Astrocyte of the spinal cord (primary cell): ENCODE measurements around the gene ADGRV1.
"Not testable (repeated sequence)": the region's sequence is repeated elsewhere in the genome, so short reads cannot be mapped to it uniquely, and the experiment has no call there.

Source experiments
- DNase-seq: peaks from one replicate; pipeline ENCODE4 v3.0.0; 2011; ENCODE audit warnings: low read depth, low spot score
- H3K4me3 ChIP-seq: 2 replicates; pipeline ENCODE4 v1.5.1; 2011; ENCODE audit warnings: low read depth, mild to moderate bottlenecking, low read length, moderate library complexity
- in situ Hi-C: cut with HindIII; loops from 2 replicates; pipeline ENCODE4 v1.10.0; 2017; ENCODE audit warnings: low sequenced_read_pairs
- TF ChIP-seq, protein P1 (sequence below): IDR thresholded peaks from 2 replicates; pipeline ENCODE4 v1.5.1; 2012; ENCODE audit warnings: low read depth, mild to moderate bottlenecking, low read length, inconsistent platforms

ADGRV1 gene

GRCh38 chr5:90844931-90845330 is 286.3 kb downstream of the ADGRV1 start:
- in situ Hi-C loops, result no loop called here
- DNase-seq, result no peak
- no peak overlapping the region for H3K4me3 ChIP-seq
- TF ChIP-seq, protein P1, sequence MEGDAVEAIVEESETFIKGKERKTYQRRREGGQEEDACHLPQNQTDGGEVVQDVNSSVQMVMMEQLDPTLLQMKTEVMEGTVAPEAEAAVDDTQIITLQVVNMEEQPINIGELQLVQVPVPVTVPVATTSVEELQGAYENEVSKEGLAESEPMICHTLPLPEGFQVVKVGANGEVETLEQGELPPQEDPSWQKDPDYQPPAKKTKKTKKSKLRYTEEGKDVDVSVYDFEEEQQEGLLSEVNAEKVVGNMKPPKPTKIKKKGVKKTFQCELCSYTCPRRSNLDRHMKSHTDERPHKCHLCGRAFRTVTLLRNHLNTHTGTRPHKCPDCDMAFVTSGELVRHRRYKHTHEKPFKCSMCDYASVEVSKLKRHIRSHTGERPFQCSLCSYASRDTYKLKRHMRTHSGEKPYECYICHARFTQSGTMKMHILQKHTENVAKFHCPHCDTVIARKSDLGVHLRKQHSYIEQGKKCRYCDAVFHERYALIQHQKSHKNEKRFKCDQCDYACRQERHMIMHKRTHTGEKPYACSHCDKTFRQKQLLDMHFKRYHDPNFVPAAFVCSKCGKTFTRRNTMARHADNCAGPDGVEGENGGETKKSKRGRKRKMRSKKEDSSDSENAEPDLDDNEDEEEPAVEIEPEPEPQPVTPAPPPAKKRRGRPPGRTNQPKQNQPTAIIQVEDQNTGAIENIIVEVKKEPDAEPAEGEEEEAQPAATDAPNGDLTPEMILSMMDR, result no peak

DNA sequence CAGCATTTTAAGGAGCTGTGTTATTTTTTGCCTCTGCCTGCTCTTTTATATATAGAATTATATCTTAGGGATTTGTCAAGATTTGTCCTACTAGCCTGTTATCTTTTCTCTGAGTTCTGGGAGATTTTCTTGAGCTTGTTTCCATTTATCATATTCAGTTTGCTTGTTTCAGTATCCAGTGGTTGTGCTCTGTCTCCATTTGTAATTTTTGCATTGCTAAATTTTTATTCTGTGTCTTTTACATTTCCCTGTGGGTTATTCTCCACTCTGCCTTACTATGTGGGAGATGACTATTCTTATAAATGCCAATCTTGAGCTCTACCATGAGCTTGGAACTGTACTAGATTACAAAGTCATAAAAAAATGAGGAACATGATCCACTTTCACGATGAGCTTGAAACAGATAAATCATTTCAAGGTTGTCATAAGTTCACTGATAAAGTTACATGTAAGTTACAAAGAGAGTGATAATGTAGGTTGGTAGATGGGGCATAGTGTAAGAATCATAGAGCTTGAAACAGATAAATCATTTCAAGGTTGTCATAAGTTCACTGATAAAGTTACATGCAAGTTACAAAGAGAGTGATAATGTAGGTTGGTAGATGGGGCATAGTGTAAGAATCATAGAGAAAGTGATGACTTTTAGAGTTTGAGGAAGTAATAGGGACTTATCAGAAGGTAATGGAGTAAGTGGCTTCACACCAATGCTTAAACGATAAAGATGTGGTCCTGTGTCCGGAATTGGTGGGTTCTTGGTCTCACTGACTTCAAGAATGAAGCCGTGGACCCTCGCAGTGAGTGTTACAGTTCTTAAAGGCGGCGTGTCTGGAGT is 287.3 kb downstream of the ADGRV1 start:
- DNase-seq, result no peak
- in situ Hi-C loops, result no loop called here
- TF ChIP-seq, protein P1, result no peak
- no peak overlapping the region for H3K4me3 ChIP-seq

- DNase-seq, in situ Hi-C loops, H3K4me3 ChIP-seq: not testable (repeated sequence)
These were observed 289.0 kb downstream of the ADGRV1 start for GRCh38 chr5:90847606-90848005.

- TF ChIP-seq, protein P1, result no peak
- in situ Hi-C loops, result no loop called here
- no peak for DNase-seq
- no peak overlapping the region for H3K4me3 ChIP-seq
These were observed 291.3 kb downstream of the ADGRV1 start for GRCh38 chr5:90849939-90850338.

DNA sequence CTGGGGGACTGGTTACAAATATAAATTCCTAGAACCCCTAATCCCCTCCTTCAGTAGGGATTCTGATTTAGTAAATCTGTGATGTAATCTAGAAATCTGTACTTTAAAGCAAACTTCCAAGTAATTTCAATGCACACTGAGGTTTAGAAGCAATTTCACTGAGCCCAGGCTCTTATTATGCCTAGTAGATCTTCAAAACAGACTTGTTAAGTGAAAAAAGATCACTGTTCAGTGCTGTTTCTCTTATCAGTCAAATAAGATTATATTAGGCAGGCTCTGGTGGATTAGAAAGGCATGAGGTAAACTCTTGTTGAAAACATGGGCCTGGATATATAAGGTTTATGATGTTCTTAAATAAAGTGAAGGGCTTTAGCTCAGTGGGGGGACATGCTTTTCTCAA is 293.9 kb downstream of the ADGRV1 start:
- TF ChIP-seq, protein P1, result no peak
- DNase-seq, result no peak
- no peak overlapping the region for H3K4me3 ChIP-seq
- in situ Hi-C loops, result no loop called here

DNA sequence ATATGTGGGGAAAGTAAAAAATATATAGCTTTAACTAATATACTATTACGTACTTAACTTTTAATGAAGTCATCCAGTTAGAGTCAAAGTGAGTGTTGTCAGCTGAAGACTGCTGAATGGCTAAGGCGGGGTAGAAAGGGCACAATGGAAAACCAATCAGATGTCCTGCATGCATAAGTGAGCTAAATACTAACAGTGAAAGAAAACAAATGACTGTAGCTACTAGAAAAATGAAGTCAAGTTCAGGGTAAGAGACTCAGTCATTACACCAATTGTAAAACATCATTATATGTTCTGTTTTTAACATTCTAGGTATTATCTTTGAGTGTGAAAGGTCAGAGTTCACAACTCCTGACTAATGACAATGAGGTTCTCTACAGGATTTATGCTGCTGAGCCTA is 295.2 kb downstream of the ADGRV1 start:
- TF ChIP-seq, protein P1, result no peak
- in situ Hi-C loops, result no loop called here
- DNase-seq, result no peak
- no peak overlapping the region for H3K4me3 ChIP-seq

GRCh38 chr5:90854169-90854568 is 295.6 kb downstream of the ADGRV1 start:
- no peak for DNase-seq
- TF ChIP-seq, protein P1, result no peak
- in situ Hi-C loops, result no loop called here
- no peak overlapping the region for H3K4me3 ChIP-seq
